ENCODE measurements around the gene SLC35D1.

GRCh38 chr1:66957938-66958337 lies 96.0 kb downstream of the SLC35D1 start:
- TF ChIP-seq TAF1 (IDR thresholded peaks at IDR 0.05; ENCODE audit: borderline replicate concordance, low read depth, low read length) (no peak), POLR2A (IDR thresholded peaks at IDR 0.05; ENCODE audit: low read depth, low read length) (no peak), POLR2AphosphoS5 (IDR thresholded peaks at IDR 0.05; ENCODE audit: low read depth, low read length) (no peak)

Data from GM12892 (cell line).